Vagina (tissue), 2 donors: ENCODE results near the gene PARM1. TPM values are rescaled to one million over a fixed set of nuclear protein-coding genes. Genes with fewer than 3 reads are reported as not detected.

Experiments
- DNase-seq, 2 donors: peaks; one replicate each; pipeline ENCODE4 v3.0.0-alpha.2; 2017; ENCODE audit errors: extremely low spot score in 2 of 2
- H3K27ac ChIP-seq: fragments of 200-600 bp; sonication (generic); one replicate; pipeline ENCODE4 v1.5.1; 2019
- H3K27me3 ChIP-seq: fragments of 200-600 bp; sonication (generic); one replicate; pipeline ENCODE4 v1.5.1; 2019
- H3K36me3 ChIP-seq, 2 donors: fragments of 200-600 bp; sonication (generic); one replicate each; pipeline ENCODE4 v1.5.1; 2017 to 2019
- H3K4me1 ChIP-seq: fragments of 200-600 bp; sonication (generic); one replicate; pipeline ENCODE4 v1.5.1; 2019
- H3K4me3 ChIP-seq, 2 donors: fragments of 200-600 bp; sonication (generic); 1 replicate in 1 of 2; 2 replicates in 1 of 2; pipeline ENCODE4 v1.5.1; 2016 to 2019
- H3K9me3 ChIP-seq: fragments of 200-600 bp; sonication (generic); one replicate; pipeline ENCODE4 v1.5.1; 2019
- CTCF ChIP-seq, 3 experiments: fragments of 450-650 bp in 2 of 3; fragments of 200-600 bp in 1 of 3; sonication (generic) in 1 of 3; IDR thresholded peaks; one replicate each; pipeline ENCODE4 v1.5.1; 2017 to 2019; ENCODE audit warnings: antibody characterized with exemption in 3 of 3, mild to moderate bottlenecking in 2 of 3, moderate library complexity in 2 of 3
- POLR2A ChIP-seq, 2 donors: fragments of 450-650 bp; IDR thresholded peaks; one replicate each; pipeline ENCODE4 v1.6.1; 2017; ENCODE audit warnings: antibody characterized with exemption in 2 of 2, mild to moderate bottlenecking in 2 of 2, moderate library complexity in 2 of 2
- POLR2AphosphoS5 ChIP-seq, 2 donors: sonication (generic); formaldehyde crosslinking; IDR thresholded peaks; one replicate each; pipeline ENCODE4 v1.9.0; 2017; ENCODE audit warnings: antibody characterized with exemption in 2 of 2, mild to moderate bottlenecking in 2 of 2, low read depth in 1 of 2; ENCODE audit not compliant: insufficient read depth in 1 of 2
- intact Hi-C: fragments of 100-400 bp; cut with DNase I; formaldehyde crosslinking; loops from one replicate; pipeline ENCODE4 v1.15.1; 2023
- total RNA-seq: library from RNA; depleted of rRNA; stranded (reverse); fragments of >200 nt; gene quantifications from one replicate; pipeline ENCODE4 v1.2.3, GENCODE V29; 2016

The PARM1 gene
- total RNA-seq, 1 donor from 2014 or later, result 26.3 TPM

- Histone ChIP-seq H3K36me3 (no peaks in the 10 kb centered on the region), H3K9me3 (no peaks in the 10 kb centered on the region), H3K4me1 (no peaks in the 10 kb centered on the region), H3K27me3 (no peaks in the 10 kb centered on the region), H3K4me3 (no peak overlapping the region), H3K27ac (no peak overlapping the region)
- intact Hi-C loops, result no loop called here
- DNase-seq, result no peak
- TF ChIP-seq CTCF (IDR thresholded peaks at IDR 0.05) (no peak), POLR2AphosphoS5 (IDR thresholded peaks at IDR 0.05; ENCODE audit: insufficient read depth in 1 of 2, low read depth in 1 of 2) (peak in 1 of 2 donors; percentile 42), POLR2A (IDR thresholded peaks at IDR 0.05) (no peak)
These were observed 82.7 kb downstream of the PARM1 start for GRCh38 chr4:75015627-75016026.

GRCh38 chr4:75016472-75016871, 83.6 kb downstream of the PARM1 start:
- Histone ChIP-seq H3K4me1 (no peaks in the 10 kb centered on the region), H3K4me3 (no peak overlapping the region), H3K27ac (no peak overlapping the region), H3K9me3 (no peaks in the 10 kb centered on the region), H3K27me3 (no peaks in the 10 kb centered on the region), H3K36me3 (no peaks in the 10 kb centered on the region)
- TF ChIP-seq CTCF (IDR thresholded peaks at IDR 0.05) (no peak), POLR2AphosphoS5 (IDR thresholded peaks at IDR 0.05; ENCODE audit: insufficient read depth in 1 of 2, low read depth in 1 of 2) (no peak), POLR2A (IDR thresholded peaks at IDR 0.05) (no peak)
- no peak for DNase-seq
- intact Hi-C loops, result no loop called here

GRCh38 chr4:75018811-75019479, 86.0 kb downstream of the PARM1 start:
- no peaks in the 10 kb centered on the region for H3K9me3 ChIP-seq
- intact Hi-C loops, result no loop called here
- H3K36me3 ChIP-seq, result no peaks in the 10 kb centered on the region
- no peaks in the 10 kb centered on the region for H3K27me3 ChIP-seq
- H3K4me1 ChIP-seq, result no peaks in the 10 kb centered on the region
- DNase-seq, result no peak
- H3K4me3 ChIP-seq, result no peak overlapping the region
- TF ChIP-seq CTCF (IDR thresholded peaks at IDR 0.05) (no peak), POLR2A (IDR thresholded peaks at IDR 0.05) (no peak), POLR2AphosphoS5 (IDR thresholded peaks at IDR 0.05; ENCODE audit: insufficient read depth in 1 of 2, low read depth in 1 of 2) (no peak)
- H3K27ac ChIP-seq, result no peak overlapping the region

- DNase-seq, result no peak
- TF ChIP-seq CTCF (IDR thresholded peaks at IDR 0.05) (no peak), POLR2A (IDR thresholded peaks at IDR 0.05) (no peak), POLR2AphosphoS5 (IDR thresholded peaks at IDR 0.05; ENCODE audit: insufficient read depth in 1 of 2, low read depth in 1 of 2) (no peak)
- no peak overlapping the region for H3K27ac ChIP-seq
- no peaks in the 10 kb centered on the region for H3K9me3 ChIP-seq
- intact Hi-C loops, result no loop called here
- no peaks in the 10 kb centered on the region for H3K36me3 ChIP-seq
- no peak overlapping the region for H3K4me3 ChIP-seq
- no peaks in the 10 kb centered on the region for H3K4me1 ChIP-seq
- no peaks in the 10 kb centered on the region for H3K27me3 ChIP-seq
These were observed 92.5 kb downstream of the PARM1 start for GRCh38 chr4:75025431-75025830.

- Histone ChIP-seq H3K27me3 (no peaks in the 10 kb centered on the region), H3K36me3 (no peaks in the 10 kb centered on the region), H3K4me3 (no peak overlapping the region), H3K4me1 (no peaks in the 10 kb centered on the region), H3K9me3 (no peaks in the 10 kb centered on the region), H3K27ac (no peak overlapping the region)
- DNase-seq, result no peak
- no peak for TF ChIP-seq POLR2A (IDR thresholded peaks at IDR 0.05)
- TF ChIP-seq POLR2AphosphoS5 (IDR thresholded peaks at IDR 0.05; ENCODE audit: insufficient read depth in 1 of 2, low read depth in 1 of 2), result no peak
- no peak for TF ChIP-seq CTCF (IDR thresholded peaks at IDR 0.05)
- intact Hi-C loops, result no loop called here
These were observed 95.4 kb downstream of the PARM1 start for GRCh38 chr4:75028196-75028854.
